HepG2 (cell line): ENCODE data around the gene EGFL8. TPM values are rescaled to one million over a fixed set of nuclear protein-coding genes. Genes with fewer than 3 reads are reported as not detected.

ENCODE experiments used
- CCDC6 ChIP-seq: sonication (generic); formaldehyde crosslinking; IDR thresholded peaks from 2 replicates; pipeline ENCODE4 v1.8.1; 2022; ENCODE audit warnings: mild to moderate bottlenecking, missing genetic modification reagents, moderate library complexity
- GPN1 ChIP-seq: sonication (generic); formaldehyde crosslinking; IDR thresholded peaks from 2 replicates; pipeline ENCODE4 v1.5.1; 2020; ENCODE audit warnings: missing genetic modification reagents, borderline replicate concordance
- HNRNPLL ChIP-seq: fragments of 200-400 bp; formaldehyde crosslinking; IDR thresholded peaks from 2 replicates; pipeline ENCODE4 v1.6.1; 2017; ENCODE audit warnings: mild to moderate bottlenecking, low read depth, low read length; ENCODE audit not compliant: poor library complexity, severe bottlenecking
- HOXA3 ChIP-seq: sonication (generic); formaldehyde crosslinking; IDR thresholded peaks from 2 replicates; pipeline ENCODE4 v1.5.0; 2020; ENCODE audit warnings: missing genetic modification reagents
- NFYB ChIP-seq: sonication (generic); formaldehyde crosslinking; IDR thresholded peaks from 2 replicates; pipeline ENCODE4 v1.4.0; 2020; ENCODE audit warnings: missing genetic modification reagents
- NR2F6 ChIP-seq, 2 experiments: IDR thresholded peaks; 2 replicates each; pipeline ENCODE4 v1.6.1; 2016; ENCODE audit warnings: antibody characterized with exemption in 1 of 2, mild to moderate bottlenecking in 1 of 2
- ONECUT2 ChIP-seq: sonication (generic); formaldehyde crosslinking; IDR thresholded peaks from 2 replicates; pipeline ENCODE4 v1.4.0; 2020; ENCODE audit warnings: missing genetic modification reagents
- POLR2AphosphoS2 ChIP-seq: IDR thresholded peaks from 2 replicates; pipeline ENCODE4 v1.6.1; 2011; ENCODE audit warnings: low read depth, low read length, improper control_type of control experiment
- POLR2G ChIP-seq: fragments of 200-400 bp; formaldehyde crosslinking; IDR thresholded peaks from 2 replicates; pipeline ENCODE4 v1.6.1; 2018; ENCODE audit warnings: mild to moderate bottlenecking, low read depth, low read length, moderate library complexity
- RELA ChIP-seq: sonication (generic); formaldehyde crosslinking; IDR thresholded peaks from 2 replicates; pipeline ENCODE4 v1.4.0; 2020; ENCODE audit warnings: missing genetic modification reagents
- ZKSCAN1 ChIP-seq: fragments of 150-350 bp; IDR thresholded peaks from 2 replicates; pipeline ENCODE4 v1.6.1; 2014; ENCODE audit warnings: low read length
- ZNF138 ChIP-seq: sonication (generic); formaldehyde crosslinking; IDR thresholded peaks from 2 replicates; pipeline ENCODE4 v1.5.0; 2020; ENCODE audit warnings: mild to moderate bottlenecking, low read depth, missing genetic modification reagents
- ZNF234 ChIP-seq: sonication (generic); formaldehyde crosslinking; conservative IDR thresholded peaks from 2 replicates; pipeline ENCODE4 v1.5.1; 2020; ENCODE audit warnings: mild to moderate bottlenecking, missing genetic modification reagents
- ZNF260 ChIP-seq: sonication (generic); formaldehyde crosslinking; IDR thresholded peaks from 2 replicates; pipeline ENCODE4 v1.4.0; 2020; ENCODE audit warnings: missing genetic modification reagents, low read depth, mild to moderate bottlenecking, borderline replicate concordance
- ZNF33A ChIP-seq: sonication (generic); formaldehyde crosslinking; IDR thresholded peaks from 2 replicates; pipeline ENCODE4 v1.5.1; 2020; ENCODE audit warnings: missing genetic modification reagents, mild to moderate bottlenecking, moderate library complexity, borderline replicate concordance
- polyA plus RNA-seq, 8 experiments: library from polyadenylated mRNA; depleted of rRNA in 3 of 8; stranded (reverse) in 7 of 8; unstranded in 1 of 8; fragments of >200 nt; fragmentation: Illumina TruSeq in 4 of 8; extraction: Trizol in 4 of 8; gene quantifications; 2 replicates each; pipeline versions ENCODE4 v1.2.1 to v1.2.3, GENCODE V29; 2011 to 2016; ENCODE audit warnings: low read depth in 4 of 8, missing spikeins in 1 of 8, mixed read lengths in 1 of 8; ENCODE audit not compliant: insufficient read depth in 1 of 8
- total RNA-seq, 5 experiments: library from RNA; depleted of rRNA; stranded (reverse); fragments of >200 nt; fragmentation: Illumina TruSeq; extraction: Trizol; gene quantifications; 2 replicates each; pipeline ENCODE4 v1.2.3, GENCODE V29; 2016; ENCODE audit warnings: low read depth in 1 of 5
- TF ChIP-seq, protein P1 (sequence below): sonication (generic); formaldehyde crosslinking; IDR thresholded peaks from 2 replicates; pipeline ENCODE4 v1.4.0; 2020; ENCODE audit warnings: missing genetic modification reagents, mild to moderate bottlenecking, borderline replicate concordance
- TF ChIP-seq, protein P2 (sequence below): sonication (generic); formaldehyde crosslinking; IDR thresholded peaks from 2 replicates; pipeline ENCODE4 v1.4.0; 2020; ENCODE audit warnings: mild to moderate bottlenecking, missing genetic modification reagents
- TF ChIP-seq, protein P3 (sequence below): sonication (generic); formaldehyde crosslinking; conservative IDR thresholded peaks from 2 replicates; pipeline ENCODE4 v1.8.1; 2023; ENCODE audit warnings: missing genetic modification reagents

Gene EGFL8
- total and polyA plus RNA-seq, 2 of the 13 experiments (the other 11 are each of a cell fraction or from before 2014, with no cell fraction given) = 10.0 to 11.5 TPM

DNA sequence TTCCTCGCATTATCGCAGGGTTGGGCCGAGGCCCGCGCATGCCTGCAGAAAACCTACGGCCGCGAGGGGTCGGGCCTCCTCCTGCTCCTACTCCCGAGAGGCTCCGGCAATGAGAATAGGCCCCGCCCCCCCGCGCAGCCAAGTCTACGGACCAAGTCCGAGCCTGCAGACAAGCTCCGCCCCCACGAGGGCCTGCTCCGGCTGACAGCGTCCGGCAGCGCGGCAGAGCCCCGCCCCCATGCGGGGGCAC, 31.2 kb downstream of the EGFL8 start (continued):
- no peak for TF ChIP-seq ZNF33A (CRISPR knock-in tag)
- no peak for TF ChIP-seq ZKSCAN1
- no peak for TF ChIP-seq ZNF234 (CRISPR knock-in tag)
- TF ChIP-seq, protein P1, sequence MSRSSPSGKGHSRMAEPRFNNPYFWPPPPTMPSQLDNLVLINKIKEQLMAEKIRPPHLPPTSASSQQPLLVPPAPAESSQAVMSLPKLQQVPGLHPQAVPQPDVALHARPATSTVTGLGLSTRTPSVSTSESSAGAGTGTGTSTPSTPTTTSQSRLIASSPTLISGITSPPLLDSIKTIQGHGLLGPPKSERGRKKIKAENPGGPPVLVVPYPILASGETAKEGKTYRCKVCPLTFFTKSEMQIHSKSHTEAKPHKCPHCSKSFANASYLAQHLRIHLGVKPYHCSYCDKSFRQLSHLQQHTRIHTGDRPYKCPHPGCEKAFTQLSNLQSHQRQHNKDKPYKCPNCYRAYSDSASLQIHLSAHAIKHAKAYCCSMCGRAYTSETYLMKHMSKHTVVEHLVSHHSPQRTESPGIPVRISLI = no peak
- TF ChIP-seq, protein P2, sequence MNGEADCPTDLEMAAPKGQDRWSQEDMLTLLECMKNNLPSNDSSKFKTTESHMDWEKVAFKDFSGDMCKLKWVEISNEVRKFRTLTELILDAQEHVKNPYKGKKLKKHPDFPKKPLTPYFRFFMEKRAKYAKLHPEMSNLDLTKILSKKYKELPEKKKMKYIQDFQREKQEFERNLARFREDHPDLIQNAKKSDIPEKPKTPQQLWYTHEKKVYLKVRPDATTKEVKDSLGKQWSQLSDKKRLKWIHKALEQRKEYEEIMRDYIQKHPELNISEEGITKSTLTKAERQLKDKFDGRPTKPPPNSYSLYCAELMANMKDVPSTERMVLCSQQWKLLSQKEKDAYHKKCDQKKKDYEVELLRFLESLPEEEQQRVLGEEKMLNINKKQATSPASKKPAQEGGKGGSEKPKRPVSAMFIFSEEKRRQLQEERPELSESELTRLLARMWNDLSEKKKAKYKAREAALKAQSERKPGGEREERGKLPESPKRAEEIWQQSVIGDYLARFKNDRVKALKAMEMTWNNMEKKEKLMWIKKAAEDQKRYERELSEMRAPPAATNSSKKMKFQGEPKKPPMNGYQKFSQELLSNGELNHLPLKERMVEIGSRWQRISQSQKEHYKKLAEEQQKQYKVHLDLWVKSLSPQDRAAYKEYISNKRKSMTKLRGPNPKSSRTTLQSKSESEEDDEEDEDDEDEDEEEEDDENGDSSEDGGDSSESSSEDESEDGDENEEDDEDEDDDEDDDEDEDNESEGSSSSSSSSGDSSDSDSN (CRISPR knock-in tag) = no peak
- no peak for TF ChIP-seq ONECUT2 (CRISPR knock-in tag)
- TF ChIP-seq ZNF260 (CRISPR knock-in tag) = no peak
- TF ChIP-seq NR2F6 (IDR thresholded peaks at IDR 0.05) = no peak; the same call in 1 of the 2 replicates
- peak; percentile 8; the same call in 1 of the 2 replicates for TF ChIP-seq NR2F6 (CRISPR knock-in tag; IDR thresholded peaks at IDR 0.05)
- TF ChIP-seq, protein P3, sequence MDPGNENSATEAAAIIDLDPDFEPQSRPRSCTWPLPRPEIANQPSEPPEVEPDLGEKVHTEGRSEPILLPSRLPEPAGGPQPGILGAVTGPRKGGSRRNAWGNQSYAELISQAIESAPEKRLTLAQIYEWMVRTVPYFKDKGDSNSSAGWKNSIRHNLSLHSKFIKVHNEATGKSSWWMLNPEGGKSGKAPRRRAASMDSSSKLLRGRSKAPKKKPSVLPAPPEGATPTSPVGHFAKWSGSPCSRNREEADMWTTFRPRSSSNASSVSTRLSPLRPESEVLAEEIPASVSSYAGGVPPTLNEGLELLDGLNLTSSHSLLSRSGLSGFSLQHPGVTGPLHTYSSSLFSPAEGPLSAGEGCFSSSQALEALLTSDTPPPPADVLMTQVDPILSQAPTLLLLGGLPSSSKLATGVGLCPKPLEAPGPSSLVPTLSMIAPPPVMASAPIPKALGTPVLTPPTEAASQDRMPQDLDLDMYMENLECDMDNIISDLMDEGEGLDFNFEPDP (CRISPR knock-in tag) = no peak
- no peak for TF ChIP-seq GPN1 (CRISPR knock-in tag)
- TF ChIP-seq POLR2AphosphoS2 = no peak
- no peak for TF ChIP-seq HOXA3 (CRISPR knock-in tag)
- TF ChIP-seq NFYB (CRISPR knock-in tag) = no peak; the same call in none of the 2 replicates
- peak; percentile 92 for TF ChIP-seq HNRNPLL
- peak; percentile 11; the same call in 1 of the 2 replicates for TF ChIP-seq CCDC6 (CRISPR knock-in tag)
- TF ChIP-seq POLR2G = no peak
- TF ChIP-seq ZNF138 (CRISPR knock-in tag) = no peak
- TF ChIP-seq RELA (CRISPR knock-in tag) = 0 out of 2 replicates have a peak, but pooled peaks have one; percentile 24
